OCI-LY1 (cell line): ENCODE measurements around the gene KIF16B.

Experiments
- EZH2 ChIP-seq: fragments of 200-600 bp; sonication (generic), shearing (Covaris generic); IDR thresholded peaks from 2 replicates; pipeline ENCODE4 v1.8.0; 2017; ENCODE audit warnings: borderline replicate concordance, mixed run types, mild to moderate bottlenecking, antibody characterized with exemption, low read length, moderate library complexity, mixed read lengths
- TF ChIP-seq, protein P1 (sequence below): fragments of 200-600 bp; sonication (generic), shearing (Covaris generic); IDR thresholded peaks from 2 replicates; pipeline ENCODE4 v1.5.1; 2017; ENCODE audit warnings: mild to moderate bottlenecking, antibody characterized with exemption, low read length, moderate library complexity, mixed read lengths

- no peak for TF ChIP-seq EZH2
- TF ChIP-seq, protein P1, sequence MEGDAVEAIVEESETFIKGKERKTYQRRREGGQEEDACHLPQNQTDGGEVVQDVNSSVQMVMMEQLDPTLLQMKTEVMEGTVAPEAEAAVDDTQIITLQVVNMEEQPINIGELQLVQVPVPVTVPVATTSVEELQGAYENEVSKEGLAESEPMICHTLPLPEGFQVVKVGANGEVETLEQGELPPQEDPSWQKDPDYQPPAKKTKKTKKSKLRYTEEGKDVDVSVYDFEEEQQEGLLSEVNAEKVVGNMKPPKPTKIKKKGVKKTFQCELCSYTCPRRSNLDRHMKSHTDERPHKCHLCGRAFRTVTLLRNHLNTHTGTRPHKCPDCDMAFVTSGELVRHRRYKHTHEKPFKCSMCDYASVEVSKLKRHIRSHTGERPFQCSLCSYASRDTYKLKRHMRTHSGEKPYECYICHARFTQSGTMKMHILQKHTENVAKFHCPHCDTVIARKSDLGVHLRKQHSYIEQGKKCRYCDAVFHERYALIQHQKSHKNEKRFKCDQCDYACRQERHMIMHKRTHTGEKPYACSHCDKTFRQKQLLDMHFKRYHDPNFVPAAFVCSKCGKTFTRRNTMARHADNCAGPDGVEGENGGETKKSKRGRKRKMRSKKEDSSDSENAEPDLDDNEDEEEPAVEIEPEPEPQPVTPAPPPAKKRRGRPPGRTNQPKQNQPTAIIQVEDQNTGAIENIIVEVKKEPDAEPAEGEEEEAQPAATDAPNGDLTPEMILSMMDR = no peak
Observed at GRCh38 chr20:16246870-16247269, 326.4 kb downstream of the KIF16B start.
